Smooth muscle cell (in vitro differentiated cells): ENCODE results near the gene CHERP. TPM values are rescaled to one million over a fixed set of nuclear protein-coding genes. Genes with fewer than 3 reads are reported as not detected.
A peak's percentile ranks its signal among the peaks of the same experiment; 100 is the strongest.

Experiments used
- DNase-seq: peaks from one replicate; lab custom pipeline; 2025; ENCODE audit not compliant: unreplicated experiment; lab: John Stamatoyannopoulos, UW
- H2AFZ ChIP-seq: fragments of 200-600 bp; sonication (generic); 2 replicates; pipeline ENCODE4 v1.6.0; 2016; ENCODE audit warnings: antibody characterized with exemption, low read depth, mild to moderate bottlenecking
- H3F3A ChIP-seq: fragments of 200-600 bp; sonication (generic); 2 replicates; pipeline ENCODE4 v1.6.0; 2017; ENCODE audit warnings: antibody characterized with exemption, low read depth
- H3K27ac ChIP-seq: fragments of 200-600 bp; sonication (generic); 2 replicates; pipeline ENCODE4 v1.5.1; 2016; ENCODE audit warnings: low read depth, mild to moderate bottlenecking
- H3K27me3 ChIP-seq: fragments of 200-600 bp; sonication (generic); 2 replicates; pipeline ENCODE4 v1.6.1; 2016; ENCODE audit warnings: low read depth, mild to moderate bottlenecking
- H3K36me3 ChIP-seq: fragments of 200-600 bp; sonication (generic); 2 replicates; pipeline ENCODE4 v1.5.1; 2016; ENCODE audit warnings: low read depth
- H3K4me1 ChIP-seq: fragments of 200-600 bp; sonication (generic); 2 replicates; pipeline ENCODE4 v1.5.1; 2016; ENCODE audit warnings: low read depth
- H3K4me2 ChIP-seq: fragments of 200-600 bp; sonication (generic); 2 replicates; pipeline ENCODE4 v1.6.0; 2016; ENCODE audit warnings: mild to moderate bottlenecking
- H3K4me3 ChIP-seq: fragments of 200-600 bp; sonication (generic); 2 replicates; pipeline ENCODE4 v1.5.1; 2016; ENCODE audit warnings: mild to moderate bottlenecking
- H3K79me2 ChIP-seq: fragments of 200-600 bp; sonication (generic); 2 replicates; pipeline ENCODE4 v1.6.0; 2016; ENCODE audit warnings: low read depth, mild to moderate bottlenecking
- H3K9ac ChIP-seq: fragments of 200-600 bp; sonication (generic); 2 replicates; pipeline ENCODE4 v1.6.0; 2016; ENCODE audit warnings: low read depth
- H3K9me3 ChIP-seq: fragments of 200-600 bp; sonication (generic); replicated peaks from 2 replicates; pipeline ENCODE4 v1.5.1; 2016; ENCODE audit warnings: low read depth
- H4K20me1 ChIP-seq: fragments of 200-600 bp; sonication (generic); 2 replicates; pipeline ENCODE4 v1.6.0; 2016; ENCODE audit warnings: low read depth
- WGBS: methylation state at CpG from one replicate; pipeline ENCODE4 v1.1.7; 2016; ENCODE audit warnings: low lambda C conversion rate; 5-methylcytosine and 5-hydroxymethylcytosine counted together
- polyA plus RNA-seq: library from polyadenylated mRNA; unstranded; fragments of >200 nt; fragmentation: Nextera tagmentation; extraction: Ambion mirVana; gene quantifications from 2 replicates; pipeline ENCODE4 v1.2.1, GENCODE V29; 2016
- total RNA-seq: library from RNA; depleted of rRNA; stranded (reverse); fragments of >200 nt; gene quantifications from 2 replicates; pipeline ENCODE4 v1.2.3, GENCODE V29; 2014
- TF ChIP-seq, protein P1 (sequence below): fragments of 200-600 bp; sonication (generic); IDR thresholded peaks from 2 replicates; pipeline ENCODE4 v1.5.1; 2017; ENCODE audit warnings: borderline replicate concordance, mild to moderate bottlenecking, antibody characterized with exemption; ENCODE audit not compliant: insufficient read depth, poor library complexity, severe bottlenecking

Gene CHERP
- total and polyA plus RNA-seq, 2 experiments from 2014 or later, result 9.5 to 29.2 TPM

DNA sequence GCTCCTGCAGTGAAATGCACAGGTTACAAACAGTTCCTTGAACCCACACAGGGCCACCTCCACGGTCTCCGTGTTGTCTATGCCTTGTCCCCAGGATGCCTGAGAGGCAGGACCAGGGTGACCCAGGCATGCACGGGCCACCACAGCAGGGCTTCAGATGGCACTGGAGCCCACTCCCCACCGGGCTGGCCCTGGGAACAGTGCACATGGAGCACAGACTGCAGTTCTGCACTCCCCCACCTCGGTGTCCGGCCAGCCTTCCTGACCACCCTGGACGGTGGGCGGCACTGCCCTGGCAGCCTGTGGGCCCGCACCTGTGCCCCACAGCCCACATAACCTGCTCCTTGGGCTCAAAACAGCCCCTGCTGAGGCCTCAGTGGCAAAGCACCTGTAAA is 44.2 kb upstream of the CHERP start:
- H3K4me2 ChIP-seq, result peak overlapping the region; percentile 43
- no peak for DNase-seq
- peaks cover 95% of the 10 kb centered on the region for H3K79me2 ChIP-seq
- no peak overlapping the region for H3K4me3 ChIP-seq
- H3K27ac ChIP-seq, result peak overlapping the region; percentile 69
- WGBS, result 94% methylated on average over 9 of the region's 9 CpGs
- H3K4me1 ChIP-seq, result peaks cover 33% of the 10 kb centered on the region
- H3K27me3 ChIP-seq, result no peaks in the 10 kb centered on the region
- peaks cover 11% of the 10 kb centered on the region for H3F3A ChIP-seq
- TF ChIP-seq, protein P1, sequence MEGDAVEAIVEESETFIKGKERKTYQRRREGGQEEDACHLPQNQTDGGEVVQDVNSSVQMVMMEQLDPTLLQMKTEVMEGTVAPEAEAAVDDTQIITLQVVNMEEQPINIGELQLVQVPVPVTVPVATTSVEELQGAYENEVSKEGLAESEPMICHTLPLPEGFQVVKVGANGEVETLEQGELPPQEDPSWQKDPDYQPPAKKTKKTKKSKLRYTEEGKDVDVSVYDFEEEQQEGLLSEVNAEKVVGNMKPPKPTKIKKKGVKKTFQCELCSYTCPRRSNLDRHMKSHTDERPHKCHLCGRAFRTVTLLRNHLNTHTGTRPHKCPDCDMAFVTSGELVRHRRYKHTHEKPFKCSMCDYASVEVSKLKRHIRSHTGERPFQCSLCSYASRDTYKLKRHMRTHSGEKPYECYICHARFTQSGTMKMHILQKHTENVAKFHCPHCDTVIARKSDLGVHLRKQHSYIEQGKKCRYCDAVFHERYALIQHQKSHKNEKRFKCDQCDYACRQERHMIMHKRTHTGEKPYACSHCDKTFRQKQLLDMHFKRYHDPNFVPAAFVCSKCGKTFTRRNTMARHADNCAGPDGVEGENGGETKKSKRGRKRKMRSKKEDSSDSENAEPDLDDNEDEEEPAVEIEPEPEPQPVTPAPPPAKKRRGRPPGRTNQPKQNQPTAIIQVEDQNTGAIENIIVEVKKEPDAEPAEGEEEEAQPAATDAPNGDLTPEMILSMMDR, result no peak
- no peak overlapping the region for H3K9ac ChIP-seq
- H3K9me3 ChIP-seq, result no peaks in the 10 kb centered on the region
- H4K20me1 ChIP-seq, result peaks cover 100% of the 10 kb centered on the region
- no peak overlapping the region for H2AFZ ChIP-seq
- no peaks in the 10 kb centered on the region for H3K36me3 ChIP-seq

DNA sequence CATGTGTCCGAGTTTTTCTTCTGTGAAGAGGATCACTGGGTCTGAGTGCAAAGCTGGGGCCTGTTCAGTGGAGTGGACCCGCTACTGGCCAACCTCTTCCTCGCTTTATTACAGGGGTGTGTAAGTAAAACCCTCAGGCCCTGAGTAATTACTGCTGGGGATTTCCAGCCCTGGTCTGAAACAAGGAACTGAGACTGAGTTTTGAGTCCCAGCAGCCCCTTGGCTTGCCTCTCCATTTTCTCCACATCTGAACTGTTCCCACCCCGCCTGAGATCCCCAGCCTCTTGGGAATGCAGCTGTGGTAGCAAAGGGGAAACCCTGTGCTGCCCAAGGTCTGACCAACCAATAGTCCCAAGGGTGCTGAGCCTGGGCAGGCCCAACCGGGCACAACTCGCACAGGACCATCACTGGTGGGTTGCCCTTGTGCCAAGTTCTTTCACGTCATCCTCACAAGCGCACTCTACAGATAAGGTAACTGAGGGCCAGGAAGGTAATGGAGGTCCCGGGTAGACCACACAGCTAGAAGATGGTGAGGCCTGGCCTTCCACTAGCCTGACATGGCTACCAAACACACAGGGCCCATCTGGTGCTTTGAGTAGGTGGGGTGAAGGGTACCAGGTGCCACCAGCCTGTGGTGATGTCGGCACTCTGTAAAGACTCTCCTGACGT is 43.7 kb upstream of the CHERP start:
- no peak overlapping the region for H3K9ac ChIP-seq
- TF ChIP-seq, protein P1, result no peak
- peaks cover 100% of the 10 kb centered on the region for H4K20me1 ChIP-seq

DNA sequence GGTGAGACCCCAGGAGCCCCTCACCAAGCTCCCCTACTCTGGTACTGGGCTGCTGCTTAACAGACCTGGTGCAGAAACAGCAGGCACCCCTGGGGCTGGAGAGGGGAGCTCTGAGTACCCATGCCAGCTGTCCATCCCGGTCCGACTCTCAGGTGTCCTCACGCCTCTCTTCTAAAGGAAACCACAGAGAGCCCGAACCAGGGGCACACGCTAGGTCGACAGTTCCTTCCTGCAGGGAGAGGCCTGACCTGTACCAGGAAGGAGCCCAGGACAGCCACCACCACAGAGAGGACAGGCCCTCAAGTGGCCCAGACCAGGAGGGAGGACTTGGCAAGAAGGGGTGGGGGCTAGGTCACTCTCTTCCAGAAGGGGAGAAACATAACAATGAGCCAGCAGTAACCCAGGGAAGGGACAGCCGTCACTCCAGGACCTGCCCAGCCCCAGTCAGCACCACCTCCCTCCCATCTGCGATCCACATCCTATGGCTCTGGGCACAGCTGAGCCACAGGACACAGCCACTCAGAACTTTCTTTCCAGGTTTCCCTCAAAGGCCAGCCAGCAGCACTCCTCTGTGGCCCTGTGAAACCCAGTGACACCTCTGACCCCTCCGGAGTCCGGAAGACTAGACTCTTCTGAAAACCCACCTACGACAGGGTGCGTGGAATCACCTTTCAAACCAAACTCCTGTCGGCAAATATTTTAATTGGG is 43.0 kb upstream of the CHERP start:
- peaks cover 100% of the 10 kb centered on the region for H4K20me1 ChIP-seq
- H3F3A ChIP-seq, result peaks cover 11% of the 10 kb centered on the region
- peak overlapping the region; percentile 15 for H3K9ac ChIP-seq
- H3K4me3 ChIP-seq, result no peak overlapping the region
- H3K9me3 ChIP-seq, result no peaks in the 10 kb centered on the region
- H3K79me2 ChIP-seq, result peaks cover 95% of the 10 kb centered on the region
- no peaks in the 10 kb centered on the region for H3K27me3 ChIP-seq
- peaks cover 33% of the 10 kb centered on the region for H3K4me1 ChIP-seq
- TF ChIP-seq, protein P1, result no peak
- 92% methylated on average over 13 of the region's 13 CpGs for WGBS
- no peaks in the 10 kb centered on the region for H3K36me3 ChIP-seq
- H3K4me2 ChIP-seq, result no peak overlapping the region
- H3K27ac ChIP-seq, result peak overlapping the region; percentile 69
- DNase-seq, result no peak
- H2AFZ ChIP-seq, result no peak overlapping the region

More for the DNA sequence above, 43.7 kb upstream of the CHERP start:
- Histone ChIP-seq H3K36me3 (no peaks in the 10 kb centered on the region), H3K4me2 (peak overlapping the region; percentile 43), H3F3A (peaks cover 11% of the 10 kb centered on the region), H3K4me1 (peaks cover 33% of the 10 kb centered on the region), H2AFZ (no peak overlapping the region), H3K27me3 (no peaks in the 10 kb centered on the region), H3K27ac (peak overlapping the region; percentile 69), H3K4me3 (no peak overlapping the region), H3K9me3 (no peaks in the 10 kb centered on the region), H3K79me2 (peaks cover 95% of the 10 kb centered on the region)
- WGBS, result 87% methylated on average over 11 of the region's 11 CpGs
- no peak for DNase-seq
